Right ventricle myocardium inferior (tissue), 1 donor: ENCODE data around the gene S100A10. TPM values are rescaled to one million over a fixed set of nuclear protein-coding genes. Genes with fewer than 3 reads are reported as not detected.

Experiments used
- ATAC-seq: fragments of 200-7000 bp; cut with Tn5 transposase; one replicate; pipeline ENCODE4 v1.9.1; 2020; ENCODE audit warnings: mild to moderate bottlenecking, moderate library complexity
- DNase-seq: peaks from one replicate; pipeline ENCODE4 v3.0.0; 2021; ENCODE audit errors: missing footprints
- intact Hi-C: fragments of 100-400 bp; cut with DNase I; formaldehyde crosslinking; loops from one replicate; pipeline ENCODE4 v1.11.0; 2022
- total RNA-seq: library from RNA; stranded (reverse); fragmentation: NEBNext Ultra II Directional; extraction: Animal tissue kit (Norgen Biotek cat#: 25700); gene quantifications from one replicate; pipeline ENCODE4 v1.2.1, GENCODE V29; 2021
- donor health status: DM: no; HTN: yes; CAD: no; lungs with severe emphysema.

S100A10 gene
- total RNA-seq, 1 donor from 2014 or later: 290 TPM

DNA sequence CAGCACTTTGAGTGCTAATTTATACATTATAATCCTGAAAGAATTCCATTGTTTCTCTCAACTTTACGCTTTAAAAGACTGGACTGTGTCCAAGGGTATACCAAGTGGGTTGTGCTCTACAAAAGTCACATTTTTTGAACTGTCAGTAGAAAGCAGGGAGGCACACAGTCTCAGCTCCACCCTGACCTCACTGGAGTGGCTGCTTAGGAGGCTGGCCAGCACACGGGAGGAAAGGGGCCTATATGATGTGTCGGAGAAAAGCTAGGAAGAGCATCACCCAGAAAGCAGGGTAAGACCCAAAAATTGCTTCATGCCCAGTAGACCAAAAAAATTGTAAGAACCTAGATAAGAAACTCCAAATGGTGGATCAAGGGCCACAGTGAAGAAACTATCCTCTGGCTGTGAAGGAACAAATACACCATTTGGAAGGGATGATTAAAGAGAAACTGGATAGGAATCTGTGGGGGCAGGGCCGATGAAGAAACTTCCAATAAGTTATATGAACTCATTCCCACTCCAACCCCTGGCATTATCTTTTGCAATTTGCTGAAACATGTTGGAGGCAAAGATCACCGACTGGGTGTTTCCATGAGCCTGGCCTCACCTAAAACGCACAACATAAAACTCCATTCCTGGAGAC lies 1.9 kb downstream of the S100A10 start:
- no peak for ATAC-seq
- no peak for DNase-seq
- intact Hi-C loops: no loop called here

DNA sequence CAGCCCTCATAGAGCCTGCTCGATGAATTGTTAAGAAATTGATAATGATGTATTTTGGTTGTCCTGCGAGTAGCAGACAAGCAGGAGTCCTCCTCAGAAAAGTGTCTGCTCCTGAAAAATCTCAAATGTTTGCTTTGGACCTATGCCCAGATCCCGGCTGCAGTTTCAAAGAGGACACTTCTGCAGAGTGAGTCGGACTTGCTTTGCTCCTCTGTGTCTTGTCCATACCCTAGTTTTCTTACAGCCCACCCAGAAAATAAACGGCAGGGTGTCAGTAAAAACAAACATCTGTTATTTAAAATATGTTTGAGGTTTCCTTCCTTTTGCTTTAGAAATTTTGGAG lies 2.8 kb downstream of the S100A10 start:
- ATAC-seq: no peak
- intact Hi-C loops: no loop called here
- DNase-seq: no peak

GRCh38 chr1:151990058-151990855 lies 3.4 kb downstream of the S100A10 start:
- intact Hi-C loops: no loop called here
- ATAC-seq (no peak), DNase-seq (no peak)

GRCh38 chr1:151989211-151989862 lies 4.3 kb downstream of the S100A10 start:
- ATAC-seq: peak; percentile 61
- intact Hi-C loops: no loop called here
- peak; percentile 86 for DNase-seq

GRCh38 chr1:151988405-151988923 lies 5.2 kb downstream of the S100A10 start:
- no peak for DNase-seq
- no peak for ATAC-seq
- intact Hi-C loops: no loop called here

- intact Hi-C loops: no loop called here
- ATAC-seq (no peak), DNase-seq (no peak)
These were observed 7.0 kb downstream of the S100A10 start for GRCh38 chr1:151986501-151987190.

DNA sequence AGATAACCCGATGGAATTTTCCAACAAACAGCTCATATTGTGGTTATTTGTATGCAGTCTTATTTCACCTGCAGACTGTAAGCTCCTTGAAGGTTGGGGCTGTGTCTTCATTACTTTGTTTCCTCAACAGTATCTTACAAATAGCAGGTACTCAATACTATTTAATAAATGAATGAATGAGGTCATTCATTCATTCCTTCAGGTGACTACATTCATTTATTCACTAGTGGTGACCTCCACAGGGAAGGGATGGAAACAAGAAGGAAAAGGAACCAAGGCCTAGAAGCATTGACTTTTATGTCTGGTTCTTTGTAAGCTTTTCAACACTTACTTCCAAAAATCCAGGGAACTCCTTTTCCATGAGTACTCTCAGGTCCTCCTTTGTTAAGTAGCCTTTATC lies 7.9 kb downstream of the S100A10 start:
- no peak for DNase-seq
- no peak for ATAC-seq
- intact Hi-C loops: no loop called here

GRCh38 chr1:151985270-151985669 lies 8.4 kb downstream of the S100A10 start:
- DNase-seq (no peak), ATAC-seq (no peak)
- intact Hi-C loops: no loop called here

- no peak for ATAC-seq
- intact Hi-C loops: no loop called here
- DNase-seq: no peak
These were observed 9.2 kb downstream of the S100A10 start for GRCh38 chr1:151984313-151984956.

- no peak for DNase-seq
- no peak for ATAC-seq
- intact Hi-C loops: loop anchor here (2.0 kb wide), 1 partner anchor 14 kb away; no protein-coding TSS in a partner anchor
These were observed 11.2 kb downstream of the S100A10 start for GRCh38 chr1:151982300-151983005.

DNA sequence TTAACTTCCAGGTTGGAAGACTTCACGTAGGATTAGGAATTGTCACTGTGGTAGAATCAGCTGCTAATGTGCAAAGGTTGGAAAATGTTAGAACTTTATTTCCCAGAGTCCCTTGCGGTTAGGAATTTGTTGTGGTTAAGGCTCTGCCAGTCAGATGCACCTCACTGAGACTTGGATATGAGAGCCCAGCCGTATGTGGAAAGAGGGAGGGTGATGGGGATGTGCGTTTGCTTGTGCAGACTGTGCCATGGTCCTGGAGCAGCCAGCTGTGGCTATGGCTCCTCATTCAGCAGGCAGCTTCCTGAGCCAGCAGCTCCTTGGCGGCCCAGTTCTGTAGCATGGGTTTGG lies 12.5 kb downstream of the S100A10 start:
- intact Hi-C loops: no loop called here
- no peak for ATAC-seq
- DNase-seq: no peak

- DNase-seq: no peak
- ATAC-seq: peak; percentile 77
- intact Hi-C loops: no loop called here
These were observed 13.1 kb downstream of the S100A10 start for GRCh38 chr1:151980287-151981177.

GRCh38 chr1:151978922-151979321 lies 14.7 kb downstream of the S100A10 start:
- DNase-seq: no peak
- no peak for ATAC-seq
- intact Hi-C loops: no loop called here

- intact Hi-C loops: no loop called here
- DNase-seq (no peak), ATAC-seq (no peak)
These were observed 15.9 kb downstream of the S100A10 start for GRCh38 chr1:151977662-151978230.

GRCh38 chr1:151976858-151977257 lies 16.8 kb downstream of the S100A10 start:
- DNase-seq (no peak), ATAC-seq (no peak)
- intact Hi-C loops: no loop called here

- intact Hi-C loops: no loop called here
- DNase-seq (no peak), ATAC-seq (no peak)
These were observed 17.7 kb downstream of the S100A10 start for GRCh38 chr1:151976015-151976343.

DNA sequence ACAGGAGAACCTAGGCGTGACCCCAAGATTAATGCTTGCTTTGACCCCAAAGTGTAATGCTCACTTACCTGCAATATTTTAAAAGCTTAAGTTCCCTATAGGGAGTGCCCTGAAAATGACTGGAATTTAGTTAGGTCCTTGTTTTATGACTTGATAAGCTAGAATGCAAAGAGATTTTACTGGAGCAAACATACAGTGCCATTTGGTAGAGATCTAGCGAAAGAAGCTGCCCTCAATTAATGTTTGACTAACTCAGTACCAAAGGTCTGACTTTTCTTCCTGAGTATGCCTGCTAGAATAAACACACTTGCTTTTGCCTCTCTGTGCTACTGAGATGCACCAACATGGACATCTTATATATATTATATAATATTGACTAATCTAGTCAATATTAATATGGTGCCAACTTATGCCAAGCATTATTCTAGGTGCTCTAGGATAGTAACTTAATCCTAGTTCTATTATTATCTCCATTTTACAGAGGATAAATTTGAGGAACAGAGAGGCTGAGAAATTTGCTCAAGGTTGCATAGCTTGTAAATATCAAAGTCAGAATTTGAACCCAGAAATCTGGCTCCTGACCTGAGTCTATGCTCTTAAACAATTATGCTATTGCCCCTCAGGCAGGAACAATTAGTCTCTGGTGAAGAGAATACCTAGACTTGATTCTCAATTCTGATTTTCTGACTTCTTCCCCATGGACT lies 18.2 kb downstream of the S100A10 start:
- intact Hi-C loops: no loop called here
- DNase-seq (no peak), ATAC-seq (no peak)
